Endothelial cell (in vitro differentiated cells): ENCODE measurements around the gene LGALS1. TPM values are rescaled to one million over a fixed set of nuclear protein-coding genes. Genes with fewer than 3 reads are reported as not detected.

Experiments used
- DNase-seq: peaks from one replicate; pipeline ENCODE4 v3.0.0; 2021; ENCODE audit warnings: low spot score
- H3K27ac Mint-ChIP-seq: one replicate; pipeline ENCODE4 v1.8.0; 2021; ENCODE audit warnings: mixed read lengths, inconsistent platforms; ENCODE audit not compliant: unreplicated experiment
- H3K27me3 Mint-ChIP-seq: one replicate; pipeline ENCODE4 v1.8.0; 2021; ENCODE audit warnings: mild to moderate bottlenecking, moderate library complexity, mixed read lengths, inconsistent platforms; ENCODE audit not compliant: unreplicated experiment
- H3K36me3 Mint-ChIP-seq: one replicate; pipeline ENCODE4 v1.8.0; 2021; ENCODE audit warnings: mild to moderate bottlenecking, low read depth, mixed read lengths, inconsistent platforms; ENCODE audit not compliant: unreplicated experiment
- H3K4me1 Mint-ChIP-seq: one replicate; pipeline ENCODE4 v1.8.0; 2021; ENCODE audit warnings: mild to moderate bottlenecking, mixed read lengths, inconsistent platforms; ENCODE audit not compliant: unreplicated experiment
- H3K4me3 Mint-ChIP-seq: one replicate; pipeline ENCODE4 v1.8.0; 2021; ENCODE audit warnings: mild to moderate bottlenecking, mixed read lengths, inconsistent platforms; ENCODE audit not compliant: unreplicated experiment
- H3K9me3 Mint-ChIP-seq: one replicate; pipeline ENCODE4 v1.8.0; 2021; ENCODE audit warnings: mixed read lengths, inconsistent platforms; ENCODE audit not compliant: unreplicated experiment
- total RNA-seq: library from RNA; stranded (reverse); fragmentation: NEBNext Ultra II Directional; extraction: Animal tissue kit (Norgen Biotek cat#: 25700); gene quantifications from one replicate; pipeline ENCODE4 v1.2.1, GENCODE V29; 2021; ENCODE audit not compliant: unreplicated experiment
- TF ChIP-seq, protein P1 (sequence below): fragments of 200-600 bp; sonication (generic); IDR thresholded peaks from one replicate; pipeline ENCODE4 v1.5.0; 2021; ENCODE audit warnings: antibody characterized with exemption; ENCODE audit not compliant: unreplicated experiment

LGALS1 gene
- total RNA-seq, 1 donor from 2014 or later, result 18.6 TPM

- TF ChIP-seq, protein P1, sequence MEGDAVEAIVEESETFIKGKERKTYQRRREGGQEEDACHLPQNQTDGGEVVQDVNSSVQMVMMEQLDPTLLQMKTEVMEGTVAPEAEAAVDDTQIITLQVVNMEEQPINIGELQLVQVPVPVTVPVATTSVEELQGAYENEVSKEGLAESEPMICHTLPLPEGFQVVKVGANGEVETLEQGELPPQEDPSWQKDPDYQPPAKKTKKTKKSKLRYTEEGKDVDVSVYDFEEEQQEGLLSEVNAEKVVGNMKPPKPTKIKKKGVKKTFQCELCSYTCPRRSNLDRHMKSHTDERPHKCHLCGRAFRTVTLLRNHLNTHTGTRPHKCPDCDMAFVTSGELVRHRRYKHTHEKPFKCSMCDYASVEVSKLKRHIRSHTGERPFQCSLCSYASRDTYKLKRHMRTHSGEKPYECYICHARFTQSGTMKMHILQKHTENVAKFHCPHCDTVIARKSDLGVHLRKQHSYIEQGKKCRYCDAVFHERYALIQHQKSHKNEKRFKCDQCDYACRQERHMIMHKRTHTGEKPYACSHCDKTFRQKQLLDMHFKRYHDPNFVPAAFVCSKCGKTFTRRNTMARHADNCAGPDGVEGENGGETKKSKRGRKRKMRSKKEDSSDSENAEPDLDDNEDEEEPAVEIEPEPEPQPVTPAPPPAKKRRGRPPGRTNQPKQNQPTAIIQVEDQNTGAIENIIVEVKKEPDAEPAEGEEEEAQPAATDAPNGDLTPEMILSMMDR, result no peak
- peak overlapping the region; percentile 77 for H3K27ac Mint-ChIP-seq
- H3K27me3 Mint-ChIP-seq, result peaks cover 4% of the 10 kb centered on the region
- no peaks in the 10 kb centered on the region for H3K9me3 Mint-ChIP-seq
- H3K4me1 Mint-ChIP-seq, result peaks cover 6% of the 10 kb centered on the region
- DNase-seq, result peak; percentile 74
- peak overlapping the region; percentile 88 for H3K4me3 Mint-ChIP-seq
- H3K36me3 Mint-ChIP-seq, result no peaks in the 10 kb centered on the region
These were observed 1.5 kb downstream of the LGALS1 start for GRCh38 chr22:37676736-37677492.

GRCh38 chr22:37677493-37677974 lies 2.1 kb downstream of the LGALS1 start:
- TF ChIP-seq, protein P1, result no peak
- no peaks in the 10 kb centered on the region for H3K9me3 Mint-ChIP-seq
- H3K27me3 Mint-ChIP-seq, result peaks cover 4% of the 10 kb centered on the region
- H3K36me3 Mint-ChIP-seq, result no peaks in the 10 kb centered on the region
- peak overlapping the region; percentile 84 for H3K4me3 Mint-ChIP-seq
- no peak for DNase-seq
- peak overlapping the region; percentile 77 for H3K27ac Mint-ChIP-seq
- peaks cover 6% of the 10 kb centered on the region for H3K4me1 Mint-ChIP-seq

- H3K9me3 Mint-ChIP-seq, result no peaks in the 10 kb centered on the region
- H3K27ac Mint-ChIP-seq, result no peak overlapping the region
- H3K4me3 Mint-ChIP-seq, result no peak overlapping the region
- peaks cover 4% of the 10 kb centered on the region for H3K27me3 Mint-ChIP-seq
- TF ChIP-seq, protein P1, result no peak
- H3K4me1 Mint-ChIP-seq, result peaks cover 6% of the 10 kb centered on the region
- DNase-seq, result no peak
- H3K36me3 Mint-ChIP-seq, result no peaks in the 10 kb centered on the region
These were observed 2.9 kb downstream of the LGALS1 start for GRCh38 chr22:37678372-37678771.

- Mint-ChIP-seq H3K27ac (no peak overlapping the region), H3K4me1 (peaks cover 6% of the 10 kb centered on the region), H3K4me3 (no peak overlapping the region), H3K36me3 (no peaks in the 10 kb centered on the region), H3K27me3 (peaks cover 2% of the 10 kb centered on the region), H3K9me3 (no peaks in the 10 kb centered on the region)
- TF ChIP-seq, protein P1, result no peak
- DNase-seq, result no peak
These were observed 4.2 kb downstream of the LGALS1 start for GRCh38 chr22:37679670-37680069.

GRCh38 chr22:37680191-37680851 lies 4.9 kb downstream of the LGALS1 start:
- Mint-ChIP-seq H3K36me3 (no peaks in the 10 kb centered on the region), H3K27ac (no peak overlapping the region), H3K4me3 (no peak overlapping the region), H3K27me3 (peaks cover 2% of the 10 kb centered on the region), H3K9me3 (no peaks in the 10 kb centered on the region), H3K4me1 (peaks cover 6% of the 10 kb centered on the region)
- TF ChIP-seq, protein P1, result no peak
- DNase-seq, result no peak
